Measurements from ENCODE around the gene MIA2.

The MIA2 gene

GRCh38 chr14:39431416-39432178 is 197.9 kb downstream of the MIA2 start:
- H3K9me3 ChIP-seq (ENCODE audit: severe bottlenecking), result no peaks in the 10 kb centered on the region
- ATAC-seq (ENCODE audit: low read depth), result peak; percentile 28
- H3K4me3 ChIP-seq (ENCODE audit: severe bottlenecking), result peak overlapping the region; percentile 93
- peak; percentile 72 for DNase-seq (ENCODE audit: low spot score)
- H3K36me3 ChIP-seq (ENCODE audit: low read depth), result no peaks in the 10 kb centered on the region
- peak overlapping the region; percentile 67 for H3K27ac ChIP-seq (ENCODE audit: poor library complexity, severe bottlenecking)
- peaks cover 25% of the 10 kb centered on the region for H3K4me1 ChIP-seq (ENCODE audit: insufficient read depth, poor library complexity, severe bottlenecking)
- TF ChIP-seq CTCF (IDR thresholded peaks at IDR 0.05; ENCODE audit: poor library complexity, severe bottlenecking), result no peak
- H3K27me3 ChIP-seq (ENCODE audit: insufficient read depth, poor library complexity, severe bottlenecking), result no peaks in the 10 kb centered on the region

GRCh38 chr14:39432179-39432618 is 198.5 kb downstream of the MIA2 start, which contains the start of gene FBXO33:
TSS of gene FBXO33 (minus strand) at chr14:39432433. CDS start at chr14:39432162, 271 bp downstream.
- peak; percentile 96 for DNase-seq (ENCODE audit: low spot score)
- H3K4me1 ChIP-seq (ENCODE audit: insufficient read depth, poor library complexity, severe bottlenecking), result peaks cover 25% of the 10 kb centered on the region
- H3K9me3 ChIP-seq (ENCODE audit: severe bottlenecking), result no peaks in the 10 kb centered on the region
- H3K27ac ChIP-seq (ENCODE audit: poor library complexity, severe bottlenecking), result peak within 1 kb of the TSS; percentile 67
- no peaks in the 10 kb centered on the region for H3K36me3 ChIP-seq (ENCODE audit: low read depth)
- no peak for TF ChIP-seq CTCF (IDR thresholded peaks at IDR 0.05; ENCODE audit: poor library complexity, severe bottlenecking)
- H3K27me3 ChIP-seq (ENCODE audit: insufficient read depth, poor library complexity, severe bottlenecking), result no peaks in the 10 kb centered on the region
- H3K4me3 ChIP-seq (ENCODE audit: severe bottlenecking), result peak within 1 kb of the TSS; percentile 93
- peak; percentile 78 for ATAC-seq (ENCODE audit: low read depth)

- peak overlapping the region; percentile 93 for H3K4me3 ChIP-seq (ENCODE audit: severe bottlenecking)
- H3K4me1 ChIP-seq (ENCODE audit: insufficient read depth, poor library complexity, severe bottlenecking), result peaks cover 25% of the 10 kb centered on the region
- peak; percentile 85 for ATAC-seq (ENCODE audit: low read depth)
- H3K9me3 ChIP-seq (ENCODE audit: severe bottlenecking), result no peaks in the 10 kb centered on the region
- peak overlapping the region; percentile 67 for H3K27ac ChIP-seq (ENCODE audit: poor library complexity, severe bottlenecking)
- no peaks in the 10 kb centered on the region for H3K27me3 ChIP-seq (ENCODE audit: insufficient read depth, poor library complexity, severe bottlenecking)
- peak; percentile 60 for TF ChIP-seq CTCF (IDR thresholded peaks at IDR 0.05; ENCODE audit: poor library complexity, severe bottlenecking)
- DNase-seq (ENCODE audit: low spot score), result peak; percentile 95
- H3K36me3 ChIP-seq (ENCODE audit: low read depth), result no peaks in the 10 kb centered on the region
These were observed 199.1 kb downstream of the MIA2 start for GRCh38 chr14:39432619-39433451.

GRCh38 chr14:39433452-39433813 is 199.7 kb downstream of the MIA2 start:
- H3K27ac ChIP-seq (ENCODE audit: poor library complexity, severe bottlenecking), result peak overlapping the region; percentile 67
- no peaks in the 10 kb centered on the region for H3K9me3 ChIP-seq (ENCODE audit: severe bottlenecking)
- DNase-seq (ENCODE audit: low spot score) (no peak), ATAC-seq (ENCODE audit: low read depth) (no peak)
- no peaks in the 10 kb centered on the region for H3K27me3 ChIP-seq (ENCODE audit: insufficient read depth, poor library complexity, severe bottlenecking)
- H3K36me3 ChIP-seq (ENCODE audit: low read depth), result no peaks in the 10 kb centered on the region
- H3K4me1 ChIP-seq (ENCODE audit: insufficient read depth, poor library complexity, severe bottlenecking), result peaks cover 25% of the 10 kb centered on the region
- no peak for TF ChIP-seq CTCF (IDR thresholded peaks at IDR 0.05; ENCODE audit: poor library complexity, severe bottlenecking)
- H3K4me3 ChIP-seq (ENCODE audit: severe bottlenecking), result peak overlapping the region; percentile 93

Data from RWPE2 (cell line).